Breast epithelium (tissue), 3 donors: ENCODE measurements around the gene TNNI2.

Experiments used
- POLR2AphosphoS5 ChIP-seq, 3 donors: sonication (generic); formaldehyde crosslinking; IDR thresholded peaks; one replicate each; pipeline ENCODE4 v1.6.1; 2017; ENCODE audit warnings: antibody characterized with exemption in 3 of 3
- TF ChIP-seq, protein P1 (sequence below), 3 donors: fragments of 450-650 bp; IDR thresholded peaks; one replicate each; pipeline ENCODE4 v1.5.1; 2016 to 2017; ENCODE audit warnings: antibody characterized with exemption in 3 of 3, mild to moderate bottlenecking in 3 of 3, moderate library complexity in 3 of 3

DNA sequence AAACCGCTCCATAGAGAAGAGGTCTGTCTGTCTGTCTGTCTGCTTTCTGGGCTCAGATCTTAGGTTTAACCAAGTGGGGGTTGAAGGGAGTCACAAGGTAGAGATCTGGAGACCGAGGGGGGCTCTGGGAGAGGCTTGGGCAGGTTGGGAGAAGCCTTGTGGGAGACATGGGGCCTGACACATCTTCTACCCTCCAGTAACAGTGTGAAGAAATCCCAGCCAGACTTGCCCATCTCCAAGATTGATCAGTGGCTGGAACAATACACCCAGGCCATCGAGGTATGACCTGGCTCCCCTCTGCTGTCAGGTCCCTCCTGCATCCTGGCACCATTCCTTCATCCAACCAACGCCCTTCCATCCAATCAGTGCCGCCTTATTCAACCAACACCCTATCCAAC lies 45.5 kb downstream of the TNNI2 start:
- no peak for TF ChIP-seq POLR2AphosphoS5 (IDR thresholded peaks at IDR 0.05)
- TF ChIP-seq, protein P1, sequence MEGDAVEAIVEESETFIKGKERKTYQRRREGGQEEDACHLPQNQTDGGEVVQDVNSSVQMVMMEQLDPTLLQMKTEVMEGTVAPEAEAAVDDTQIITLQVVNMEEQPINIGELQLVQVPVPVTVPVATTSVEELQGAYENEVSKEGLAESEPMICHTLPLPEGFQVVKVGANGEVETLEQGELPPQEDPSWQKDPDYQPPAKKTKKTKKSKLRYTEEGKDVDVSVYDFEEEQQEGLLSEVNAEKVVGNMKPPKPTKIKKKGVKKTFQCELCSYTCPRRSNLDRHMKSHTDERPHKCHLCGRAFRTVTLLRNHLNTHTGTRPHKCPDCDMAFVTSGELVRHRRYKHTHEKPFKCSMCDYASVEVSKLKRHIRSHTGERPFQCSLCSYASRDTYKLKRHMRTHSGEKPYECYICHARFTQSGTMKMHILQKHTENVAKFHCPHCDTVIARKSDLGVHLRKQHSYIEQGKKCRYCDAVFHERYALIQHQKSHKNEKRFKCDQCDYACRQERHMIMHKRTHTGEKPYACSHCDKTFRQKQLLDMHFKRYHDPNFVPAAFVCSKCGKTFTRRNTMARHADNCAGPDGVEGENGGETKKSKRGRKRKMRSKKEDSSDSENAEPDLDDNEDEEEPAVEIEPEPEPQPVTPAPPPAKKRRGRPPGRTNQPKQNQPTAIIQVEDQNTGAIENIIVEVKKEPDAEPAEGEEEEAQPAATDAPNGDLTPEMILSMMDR (IDR thresholded peaks at IDR 0.05): no peak
